ENCODE results near the gene OPRL1.

DNA sequence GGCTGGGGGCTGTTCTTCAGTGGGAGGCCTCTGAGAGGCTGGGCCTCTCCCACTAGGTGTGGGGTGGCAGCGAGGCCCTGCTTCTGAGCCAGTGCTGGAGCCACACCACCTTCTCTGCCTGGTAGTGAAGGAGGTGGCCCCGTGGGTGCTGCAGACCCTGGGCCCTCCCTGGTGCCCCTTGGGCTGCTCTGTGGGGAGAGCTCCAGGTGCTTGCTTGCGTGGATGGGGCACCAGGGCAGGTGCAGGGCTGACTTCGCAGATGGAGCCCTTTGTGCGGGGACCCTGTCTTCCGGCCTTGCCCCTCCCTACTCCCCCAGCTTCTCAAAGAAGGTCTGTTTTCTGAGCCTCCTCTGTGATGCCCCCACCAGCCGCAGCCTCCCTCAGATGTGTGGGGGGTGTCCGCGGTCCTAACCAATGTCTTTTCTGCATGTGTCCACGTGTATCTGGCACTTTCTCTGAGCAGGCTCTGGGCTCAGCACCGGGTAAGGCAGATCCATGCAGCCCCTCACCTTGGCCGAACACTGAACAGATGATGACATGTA lies 67.1 kb downstream of the OPRL1 start:
- TF ChIP-seq, protein P1, sequence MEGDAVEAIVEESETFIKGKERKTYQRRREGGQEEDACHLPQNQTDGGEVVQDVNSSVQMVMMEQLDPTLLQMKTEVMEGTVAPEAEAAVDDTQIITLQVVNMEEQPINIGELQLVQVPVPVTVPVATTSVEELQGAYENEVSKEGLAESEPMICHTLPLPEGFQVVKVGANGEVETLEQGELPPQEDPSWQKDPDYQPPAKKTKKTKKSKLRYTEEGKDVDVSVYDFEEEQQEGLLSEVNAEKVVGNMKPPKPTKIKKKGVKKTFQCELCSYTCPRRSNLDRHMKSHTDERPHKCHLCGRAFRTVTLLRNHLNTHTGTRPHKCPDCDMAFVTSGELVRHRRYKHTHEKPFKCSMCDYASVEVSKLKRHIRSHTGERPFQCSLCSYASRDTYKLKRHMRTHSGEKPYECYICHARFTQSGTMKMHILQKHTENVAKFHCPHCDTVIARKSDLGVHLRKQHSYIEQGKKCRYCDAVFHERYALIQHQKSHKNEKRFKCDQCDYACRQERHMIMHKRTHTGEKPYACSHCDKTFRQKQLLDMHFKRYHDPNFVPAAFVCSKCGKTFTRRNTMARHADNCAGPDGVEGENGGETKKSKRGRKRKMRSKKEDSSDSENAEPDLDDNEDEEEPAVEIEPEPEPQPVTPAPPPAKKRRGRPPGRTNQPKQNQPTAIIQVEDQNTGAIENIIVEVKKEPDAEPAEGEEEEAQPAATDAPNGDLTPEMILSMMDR (IDR thresholded peaks at IDR 0.05) = no peak
- no peak for TF ChIP-seq POLR2A (IDR thresholded peaks at IDR 0.05)
